C4-2B (cell line): ENCODE measurements around the gene SLC44A5.

Experiments
- H3K27ac ChIP-seq: fragments of 450-650 bp; 2 replicates; pipeline ENCODE4 v1.5.1; 2017
- ZFX ChIP-seq: fragments of 450-650 bp; IDR thresholded peaks from 2 replicates; pipeline ENCODE4 v1.6.1; 2017
- TF ChIP-seq, protein P1 (sequence below): fragments of 450-650 bp; conservative IDR thresholded peaks from 2 replicates; pipeline ENCODE4 v1.5.1; 2017; ENCODE audit warnings: mild to moderate bottlenecking

SLC44A5 gene

DNA sequence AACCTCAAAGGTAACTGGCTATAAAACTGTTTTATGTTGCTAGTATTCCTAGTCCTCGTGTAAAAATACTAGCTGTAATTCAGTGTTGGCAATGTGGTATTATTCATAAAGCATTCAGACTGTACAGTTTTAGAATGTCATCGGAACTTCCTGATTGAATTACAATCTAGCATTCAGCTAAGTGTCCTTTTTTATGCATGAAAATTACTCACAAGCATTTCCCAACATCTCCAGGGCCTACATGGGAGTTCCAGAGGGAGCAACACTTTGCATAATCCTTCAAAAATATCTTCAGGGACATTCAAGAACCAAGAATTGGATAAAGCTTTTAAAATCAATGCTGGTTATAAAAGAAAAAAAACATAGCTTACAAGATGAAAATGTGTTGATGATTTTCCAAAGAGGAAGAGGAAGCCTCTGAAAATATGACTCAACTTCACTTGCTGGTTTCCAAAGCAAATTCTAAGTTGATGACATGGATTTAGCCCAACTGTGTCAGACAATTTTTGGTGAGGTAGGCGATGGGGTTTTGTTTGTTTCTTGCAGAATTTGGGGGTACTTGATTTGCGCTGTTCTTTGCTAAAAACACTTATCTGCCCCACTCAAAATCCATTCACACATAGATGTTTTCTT lies 137.8 kb downstream of the SLC44A5 start:
- no peak overlapping the region for H3K27ac ChIP-seq
- TF ChIP-seq ZFX = no peak
- TF ChIP-seq, protein P1, sequence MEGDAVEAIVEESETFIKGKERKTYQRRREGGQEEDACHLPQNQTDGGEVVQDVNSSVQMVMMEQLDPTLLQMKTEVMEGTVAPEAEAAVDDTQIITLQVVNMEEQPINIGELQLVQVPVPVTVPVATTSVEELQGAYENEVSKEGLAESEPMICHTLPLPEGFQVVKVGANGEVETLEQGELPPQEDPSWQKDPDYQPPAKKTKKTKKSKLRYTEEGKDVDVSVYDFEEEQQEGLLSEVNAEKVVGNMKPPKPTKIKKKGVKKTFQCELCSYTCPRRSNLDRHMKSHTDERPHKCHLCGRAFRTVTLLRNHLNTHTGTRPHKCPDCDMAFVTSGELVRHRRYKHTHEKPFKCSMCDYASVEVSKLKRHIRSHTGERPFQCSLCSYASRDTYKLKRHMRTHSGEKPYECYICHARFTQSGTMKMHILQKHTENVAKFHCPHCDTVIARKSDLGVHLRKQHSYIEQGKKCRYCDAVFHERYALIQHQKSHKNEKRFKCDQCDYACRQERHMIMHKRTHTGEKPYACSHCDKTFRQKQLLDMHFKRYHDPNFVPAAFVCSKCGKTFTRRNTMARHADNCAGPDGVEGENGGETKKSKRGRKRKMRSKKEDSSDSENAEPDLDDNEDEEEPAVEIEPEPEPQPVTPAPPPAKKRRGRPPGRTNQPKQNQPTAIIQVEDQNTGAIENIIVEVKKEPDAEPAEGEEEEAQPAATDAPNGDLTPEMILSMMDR = no peak

DNA sequence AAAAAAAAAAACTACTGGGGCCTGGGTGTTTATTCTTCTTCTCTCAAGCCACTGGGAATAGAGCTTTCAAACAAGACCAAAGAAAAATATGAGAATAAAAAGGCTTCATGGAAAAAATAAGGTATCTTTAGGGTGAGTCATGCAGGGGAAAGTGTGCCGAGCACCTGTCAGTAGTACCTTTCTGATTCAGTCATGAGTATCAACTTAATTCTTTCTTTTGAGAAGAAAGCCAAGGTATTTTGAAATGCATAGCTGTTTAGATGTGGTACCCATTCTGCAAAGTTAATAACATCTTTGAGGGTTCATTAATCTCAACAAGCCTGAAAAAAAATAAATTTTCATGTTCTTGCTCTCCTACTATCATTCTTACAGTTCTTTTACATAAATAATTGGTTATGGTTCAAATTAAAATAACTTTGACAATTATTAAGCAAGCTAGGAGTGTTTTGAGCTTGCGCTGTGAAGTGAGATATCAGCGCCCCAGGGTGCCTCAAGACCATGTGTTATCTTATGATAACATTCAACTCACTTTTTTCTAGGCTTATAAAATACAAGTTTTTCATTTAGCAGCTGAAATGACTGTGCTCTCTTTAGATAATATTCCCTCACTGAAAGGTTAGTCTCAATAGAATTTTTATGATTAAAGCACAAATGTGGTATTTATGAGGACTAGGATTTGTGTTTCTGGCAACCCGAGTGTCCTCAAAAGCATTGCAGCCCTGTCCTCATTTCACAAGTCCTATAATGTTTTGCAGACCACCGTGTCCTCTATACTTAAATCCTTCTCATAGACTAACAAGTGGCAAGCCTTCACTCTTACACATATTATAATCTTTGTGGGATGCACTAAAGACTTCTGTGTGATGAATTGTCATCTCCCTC lies 138.6 kb downstream of the SLC44A5 start:
- H3K27ac ChIP-seq = no peak overlapping the region
- TF ChIP-seq ZFX = no peak
- TF ChIP-seq, protein P1 = no peak

DNA sequence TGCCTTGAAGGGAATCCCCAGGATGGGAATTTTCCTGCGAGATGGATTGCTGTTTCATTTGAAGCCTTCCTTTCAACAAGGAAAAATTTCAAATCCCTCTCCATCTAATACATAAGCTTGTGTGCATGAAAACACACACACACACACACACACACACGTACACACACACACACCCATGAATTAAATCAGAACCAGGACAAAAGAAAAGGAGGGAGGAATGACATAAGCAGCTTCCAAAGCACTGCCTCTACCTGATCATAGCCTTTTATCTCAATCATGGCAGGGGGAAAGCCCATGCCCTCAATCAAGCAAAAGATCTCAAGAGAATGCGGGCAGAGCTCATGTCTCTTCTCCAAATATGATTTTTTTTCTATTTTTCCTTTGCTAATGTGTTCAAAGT lies 139.7 kb downstream of the SLC44A5 start:
- TF ChIP-seq ZFX = no peak
- TF ChIP-seq, protein P1 = no peak
- H3K27ac ChIP-seq = no peak overlapping the region

DNA sequence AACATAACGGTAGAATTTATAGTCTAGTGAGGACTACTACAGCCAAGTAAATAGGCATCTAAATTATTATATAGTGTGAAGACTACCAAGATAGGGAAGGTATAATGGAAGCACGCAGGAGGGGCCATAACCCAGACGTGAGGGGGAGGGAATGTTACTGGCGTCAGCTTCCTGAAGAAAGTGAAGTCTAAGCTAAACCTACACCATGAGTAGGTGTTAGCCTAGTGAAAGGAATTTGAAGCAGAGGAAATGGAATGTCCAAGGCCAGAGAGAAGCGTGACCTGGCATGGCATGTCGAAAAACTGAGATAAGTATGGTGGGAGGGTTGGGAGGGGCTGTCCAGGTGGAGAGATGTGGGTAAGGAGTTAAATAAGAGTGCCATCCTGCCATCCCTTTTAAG lies 140.5 kb downstream of the SLC44A5 start:
- TF ChIP-seq, protein P1 = no peak
- TF ChIP-seq ZFX = no peak
- no peak overlapping the region for H3K27ac ChIP-seq

DNA sequence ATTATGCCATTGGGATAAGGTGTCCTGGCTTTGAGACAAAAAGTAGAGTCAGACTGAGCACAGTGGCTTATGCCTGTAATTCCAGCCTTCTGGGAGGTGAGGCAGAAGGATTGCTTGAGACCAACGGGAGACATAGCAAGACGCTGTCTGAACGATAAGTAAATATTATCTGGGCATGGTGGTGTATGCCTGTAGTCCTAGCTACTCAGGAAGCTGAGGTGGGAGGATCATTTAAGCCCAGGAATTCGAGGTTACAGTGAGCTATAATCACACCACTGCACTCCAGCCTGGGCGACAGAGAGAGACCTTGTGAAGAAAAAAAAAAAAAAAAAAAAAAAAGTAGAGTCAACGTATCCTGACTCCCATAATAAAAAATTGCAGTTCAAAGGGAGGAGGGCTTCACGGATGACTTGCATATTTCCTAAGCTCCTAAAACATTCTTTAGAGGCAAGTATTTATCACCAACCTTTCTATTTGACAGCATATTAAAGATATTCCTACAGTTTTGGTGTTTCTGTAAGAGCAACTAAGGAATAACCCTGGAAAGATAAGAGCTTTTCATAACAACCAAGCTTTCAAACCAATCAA lies 141.2 kb downstream of the SLC44A5 start:
- TF ChIP-seq, protein P1 = no peak
- no peak for TF ChIP-seq ZFX
- H3K27ac ChIP-seq = no peak overlapping the region

DNA sequence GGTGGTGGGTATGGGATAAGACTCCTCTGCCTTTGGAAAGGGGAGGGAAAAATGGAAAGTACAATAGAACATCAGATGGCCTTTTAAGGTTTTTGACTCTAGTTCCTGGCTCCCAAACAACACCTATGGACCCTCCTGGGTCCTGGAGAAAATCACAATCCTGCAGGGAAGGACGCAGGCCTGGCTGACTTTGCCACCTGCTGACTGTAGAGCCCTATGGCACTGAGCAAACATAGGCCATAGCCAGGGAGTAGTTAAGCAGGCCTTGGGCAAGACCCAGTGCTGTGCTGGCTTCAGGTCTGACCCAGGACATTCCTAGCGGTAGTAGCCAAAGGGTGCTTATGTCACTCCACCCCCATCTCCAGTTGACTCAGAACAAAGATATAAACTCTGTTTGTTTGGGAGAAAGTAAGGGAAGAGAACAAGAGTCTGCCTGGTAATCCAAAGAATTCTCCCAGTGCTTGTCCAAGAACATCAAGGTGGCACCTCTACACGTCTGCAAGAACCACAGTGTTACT lies 149.0 kb downstream of the SLC44A5 start:
- no peak for TF ChIP-seq ZFX
- TF ChIP-seq, protein P1 = no peak; the same call in 1 of the 2 replicates
- H3K27ac ChIP-seq = no peak overlapping the region

DNA sequence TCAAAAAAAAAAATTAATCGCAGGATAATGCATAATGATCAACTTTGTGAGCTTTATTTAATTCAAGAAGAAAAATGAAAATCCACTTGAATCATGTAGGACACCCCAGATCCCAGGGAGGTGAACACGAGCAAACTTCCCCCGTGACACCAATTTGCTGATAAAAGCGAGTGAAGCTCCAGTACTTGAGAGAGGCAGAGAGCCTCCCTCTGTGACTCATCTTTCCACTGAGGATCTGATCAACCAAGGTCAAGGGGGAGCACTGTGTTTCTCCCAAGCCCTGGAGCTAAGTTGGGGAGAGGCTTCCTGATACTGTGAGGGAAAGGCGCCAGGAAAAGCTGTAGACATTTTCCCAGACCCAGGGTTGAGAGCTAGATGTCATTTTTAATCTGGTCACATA lies 160.9 kb downstream of the SLC44A5 start:
- TF ChIP-seq, protein P1 = no peak
- TF ChIP-seq ZFX = no peak
- H3K27ac ChIP-seq = no peak overlapping the region
